HL-60 (cell line): ENCODE results near the gene ADAMTS17.

Source experiments
- DNase-seq, 2 experiments: peaks; one replicate each; pipeline ENCODE4 v3.0.0-alpha.2; 2010 to 2020; ENCODE audit warnings: low read depth in 1 of 2, low spot score in 1 of 2
- H3K27ac ChIP-seq: fragments of 250-450 bp; sonication (Bioruptor Pico); replicated peaks from 2 replicates; pipeline ENCODE4 v1.5.1; 2020; ENCODE audit warnings: mild to moderate bottlenecking, moderate library complexity
- H3K27me3 ChIP-seq: fragments of 250-450 bp; sonication (Bioruptor Pico); 2 replicates; pipeline ENCODE4 v1.5.1; 2021; ENCODE audit warnings: mild to moderate bottlenecking, moderate library complexity; ENCODE audit not compliant: insufficient read depth, poor library complexity, severe bottlenecking
- H3K4me3 ChIP-seq: replicated peaks from 2 replicates; pipeline ENCODE4 v1.5.1; 2011; ENCODE audit warnings: mild to moderate bottlenecking, control low read depth, low read length; ENCODE audit not compliant: insufficient read depth
- GABPA ChIP-seq: IDR thresholded peaks from 2 replicates; pipeline ENCODE4 v1.6.1; 2012; ENCODE audit warnings: low read depth
- POLR2AphosphoS5 ChIP-seq: IDR thresholded peaks from 2 replicates; pipeline ENCODE4 v1.6.1; 2012; ENCODE audit warnings: low read depth
- SPI1 ChIP-seq: IDR thresholded peaks from 2 replicates; pipeline ENCODE4 v1.6.1; 2012; ENCODE audit warnings: low read depth, mild to moderate bottlenecking, borderline replicate concordance
- TF ChIP-seq, protein P1 (sequence below): IDR thresholded peaks from 2 replicates; pipeline ENCODE4 v1.6.1; 2012; ENCODE audit warnings: low read depth; ENCODE audit not compliant: insufficient replicate concordance
- TF ChIP-seq, protein P2 (sequence below): IDR thresholded peaks from one replicate; pipeline ENCODE4 v1.5.1; 2011; ENCODE audit warnings: low read length, control low read depth, inconsistent platforms; ENCODE audit not compliant: insufficient read depth

Gene ADAMTS17

DNA sequence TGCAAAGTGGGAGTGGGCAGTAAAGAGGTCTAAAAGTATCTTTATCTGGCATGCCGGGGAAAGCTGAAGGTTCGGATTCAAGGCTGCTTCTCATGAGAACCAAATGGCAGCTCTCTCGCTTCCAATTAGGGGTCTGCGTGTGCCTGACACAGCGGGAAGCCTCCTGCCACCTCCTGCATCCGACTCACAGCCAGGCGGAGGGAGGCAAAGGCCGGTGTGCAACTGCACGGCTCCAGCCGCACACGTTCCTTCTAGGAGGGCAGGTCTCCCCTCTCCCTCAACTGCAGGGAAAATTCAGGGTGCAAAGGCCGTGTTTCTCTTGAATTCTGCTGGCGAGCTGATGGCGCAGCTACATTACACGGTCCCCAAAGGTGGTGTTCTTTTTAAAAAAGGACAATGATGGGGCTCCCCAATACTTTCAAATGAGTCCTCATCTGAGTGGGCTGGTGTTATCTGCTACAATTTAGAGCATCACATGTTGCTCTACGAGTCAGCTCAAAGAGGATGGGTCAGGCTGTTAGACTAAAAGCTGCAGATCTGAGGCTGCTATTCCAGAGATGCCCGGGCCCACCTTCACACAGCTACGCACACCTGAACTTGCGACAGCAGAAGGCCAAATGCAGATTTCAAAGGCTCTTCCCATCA is 226.6 kb downstream of the ADAMTS17 start:
- Histone ChIP-seq H3K27me3 (no peaks in the 10 kb centered on the region), H3K27ac (no peak overlapping the region), H3K4me3 (no peak overlapping the region)
- DNase-seq, result no peak
- TF ChIP-seq POLR2AphosphoS5, result no peak
- TF ChIP-seq, protein P1, sequence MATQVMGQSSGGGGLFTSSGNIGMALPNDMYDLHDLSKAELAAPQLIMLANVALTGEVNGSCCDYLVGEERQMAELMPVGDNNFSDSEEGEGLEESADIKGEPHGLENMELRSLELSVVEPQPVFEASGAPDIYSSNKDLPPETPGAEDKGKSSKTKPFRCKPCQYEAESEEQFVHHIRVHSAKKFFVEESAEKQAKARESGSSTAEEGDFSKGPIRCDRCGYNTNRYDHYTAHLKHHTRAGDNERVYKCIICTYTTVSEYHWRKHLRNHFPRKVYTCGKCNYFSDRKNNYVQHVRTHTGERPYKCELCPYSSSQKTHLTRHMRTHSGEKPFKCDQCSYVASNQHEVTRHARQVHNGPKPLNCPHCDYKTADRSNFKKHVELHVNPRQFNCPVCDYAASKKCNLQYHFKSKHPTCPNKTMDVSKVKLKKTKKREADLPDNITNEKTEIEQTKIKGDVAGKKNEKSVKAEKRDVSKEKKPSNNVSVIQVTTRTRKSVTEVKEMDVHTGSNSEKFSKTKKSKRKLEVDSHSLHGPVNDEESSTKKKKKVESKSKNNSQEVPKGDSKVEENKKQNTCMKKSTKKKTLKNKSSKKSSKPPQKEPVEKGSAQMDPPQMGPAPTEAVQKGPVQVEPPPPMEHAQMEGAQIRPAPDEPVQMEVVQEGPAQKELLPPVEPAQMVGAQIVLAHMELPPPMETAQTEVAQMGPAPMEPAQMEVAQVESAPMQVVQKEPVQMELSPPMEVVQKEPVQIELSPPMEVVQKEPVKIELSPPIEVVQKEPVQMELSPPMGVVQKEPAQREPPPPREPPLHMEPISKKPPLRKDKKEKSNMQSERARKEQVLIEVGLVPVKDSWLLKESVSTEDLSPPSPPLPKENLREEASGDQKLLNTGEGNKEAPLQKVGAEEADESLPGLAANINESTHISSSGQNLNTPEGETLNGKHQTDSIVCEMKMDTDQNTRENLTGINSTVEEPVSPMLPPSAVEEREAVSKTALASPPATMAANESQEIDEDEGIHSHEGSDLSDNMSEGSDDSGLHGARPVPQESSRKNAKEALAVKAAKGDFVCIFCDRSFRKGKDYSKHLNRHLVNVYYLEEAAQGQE, result no peak
- no peak for TF ChIP-seq SPI1
- no peak for TF ChIP-seq GABPA
- TF ChIP-seq, protein P2, sequence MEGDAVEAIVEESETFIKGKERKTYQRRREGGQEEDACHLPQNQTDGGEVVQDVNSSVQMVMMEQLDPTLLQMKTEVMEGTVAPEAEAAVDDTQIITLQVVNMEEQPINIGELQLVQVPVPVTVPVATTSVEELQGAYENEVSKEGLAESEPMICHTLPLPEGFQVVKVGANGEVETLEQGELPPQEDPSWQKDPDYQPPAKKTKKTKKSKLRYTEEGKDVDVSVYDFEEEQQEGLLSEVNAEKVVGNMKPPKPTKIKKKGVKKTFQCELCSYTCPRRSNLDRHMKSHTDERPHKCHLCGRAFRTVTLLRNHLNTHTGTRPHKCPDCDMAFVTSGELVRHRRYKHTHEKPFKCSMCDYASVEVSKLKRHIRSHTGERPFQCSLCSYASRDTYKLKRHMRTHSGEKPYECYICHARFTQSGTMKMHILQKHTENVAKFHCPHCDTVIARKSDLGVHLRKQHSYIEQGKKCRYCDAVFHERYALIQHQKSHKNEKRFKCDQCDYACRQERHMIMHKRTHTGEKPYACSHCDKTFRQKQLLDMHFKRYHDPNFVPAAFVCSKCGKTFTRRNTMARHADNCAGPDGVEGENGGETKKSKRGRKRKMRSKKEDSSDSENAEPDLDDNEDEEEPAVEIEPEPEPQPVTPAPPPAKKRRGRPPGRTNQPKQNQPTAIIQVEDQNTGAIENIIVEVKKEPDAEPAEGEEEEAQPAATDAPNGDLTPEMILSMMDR, result no peak

DNA sequence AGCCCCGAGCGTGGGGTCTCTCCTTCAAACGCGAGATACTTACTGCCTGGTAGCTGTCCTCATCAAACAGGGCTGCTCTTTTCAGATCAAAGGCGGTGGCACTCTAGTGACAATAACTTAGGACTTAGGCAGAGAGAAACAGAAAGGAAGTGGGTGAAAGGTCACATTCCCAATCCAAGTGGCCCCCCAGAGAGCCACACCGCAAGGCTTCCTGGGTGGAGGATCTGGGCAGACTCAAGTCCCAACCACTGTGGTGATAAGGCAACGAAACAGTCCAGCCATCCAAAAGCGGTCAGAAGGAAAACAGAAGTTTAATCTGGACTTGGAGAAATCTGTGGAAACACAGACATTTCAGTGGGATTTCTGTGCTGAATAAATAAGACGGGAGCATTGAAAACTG is 227.2 kb downstream of the ADAMTS17 start:
- Histone ChIP-seq H3K4me3 (no peak overlapping the region), H3K27me3 (no peaks in the 10 kb centered on the region), H3K27ac (peak overlapping the region; percentile 6; the same call in 1 of the 2 replicates)
- no peak for DNase-seq
- TF ChIP-seq, protein P1, result no peak
- TF ChIP-seq GABPA (no peak), POLR2AphosphoS5 (no peak), SPI1 (no peak)
- TF ChIP-seq, protein P2, result no peak

DNA sequence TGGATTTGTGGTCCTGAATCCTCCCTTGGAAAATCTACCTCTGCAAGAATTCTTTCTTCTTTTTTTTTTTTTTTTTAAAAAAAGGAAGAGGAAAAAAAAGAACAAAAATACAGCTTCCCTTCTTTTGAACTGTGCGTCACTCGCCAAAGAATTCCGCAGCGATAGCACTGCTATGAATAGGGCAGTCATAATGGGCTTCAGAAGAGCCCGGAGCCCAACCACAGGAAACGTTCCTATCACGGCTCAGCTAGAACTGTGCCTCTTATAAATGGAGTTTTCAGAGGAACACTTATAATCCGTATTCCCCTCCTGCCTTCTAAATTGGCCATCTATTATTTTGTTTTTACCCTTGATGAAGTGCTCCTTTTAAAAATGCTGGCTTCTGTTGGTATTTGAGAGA is 227.7 kb downstream of the ADAMTS17 start:
- no peak for DNase-seq
- no peaks in the 10 kb centered on the region for H3K27me3 ChIP-seq
- TF ChIP-seq GABPA (no peak), SPI1 (no peak)
- TF ChIP-seq, protein P1, result no peak
- H3K4me3 ChIP-seq, result no peak overlapping the region
- 0 out of 2 replicates have a peak overlapping the region, but pooled peaks have one; percentile 6 for H3K27ac ChIP-seq
